ENCODE measurements around the gene ANKRD34A. TPM values are rescaled to one million over a fixed set of nuclear protein-coding genes. Genes with fewer than 3 reads are reported as not detected.

ANKRD34A gene
- total and polyA plus RNA-seq, 4 donors = 0.06 to 0.17 (median 0.13) TPM; not detected in 1

DNA sequence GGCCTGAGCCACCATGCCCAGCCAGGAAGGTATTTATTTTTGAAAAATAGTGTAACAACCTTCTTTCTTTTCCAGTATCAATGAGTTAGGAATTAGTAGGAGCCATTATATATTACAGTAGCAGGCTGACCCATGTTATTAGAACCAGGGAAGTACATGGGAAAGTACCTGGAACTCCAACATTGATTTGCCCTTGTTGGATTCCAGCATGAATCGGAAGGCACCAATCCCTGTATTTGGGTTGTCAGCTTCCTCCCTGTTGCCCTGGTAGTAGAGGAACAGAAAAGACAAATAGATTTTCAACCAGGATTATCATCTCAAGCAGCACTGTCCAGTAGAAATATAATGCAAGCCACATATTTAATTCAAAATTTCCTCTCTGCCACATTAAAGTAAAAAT is 26.9 kb downstream of the ANKRD34A start (continued):
- TF ChIP-seq, protein P1, sequence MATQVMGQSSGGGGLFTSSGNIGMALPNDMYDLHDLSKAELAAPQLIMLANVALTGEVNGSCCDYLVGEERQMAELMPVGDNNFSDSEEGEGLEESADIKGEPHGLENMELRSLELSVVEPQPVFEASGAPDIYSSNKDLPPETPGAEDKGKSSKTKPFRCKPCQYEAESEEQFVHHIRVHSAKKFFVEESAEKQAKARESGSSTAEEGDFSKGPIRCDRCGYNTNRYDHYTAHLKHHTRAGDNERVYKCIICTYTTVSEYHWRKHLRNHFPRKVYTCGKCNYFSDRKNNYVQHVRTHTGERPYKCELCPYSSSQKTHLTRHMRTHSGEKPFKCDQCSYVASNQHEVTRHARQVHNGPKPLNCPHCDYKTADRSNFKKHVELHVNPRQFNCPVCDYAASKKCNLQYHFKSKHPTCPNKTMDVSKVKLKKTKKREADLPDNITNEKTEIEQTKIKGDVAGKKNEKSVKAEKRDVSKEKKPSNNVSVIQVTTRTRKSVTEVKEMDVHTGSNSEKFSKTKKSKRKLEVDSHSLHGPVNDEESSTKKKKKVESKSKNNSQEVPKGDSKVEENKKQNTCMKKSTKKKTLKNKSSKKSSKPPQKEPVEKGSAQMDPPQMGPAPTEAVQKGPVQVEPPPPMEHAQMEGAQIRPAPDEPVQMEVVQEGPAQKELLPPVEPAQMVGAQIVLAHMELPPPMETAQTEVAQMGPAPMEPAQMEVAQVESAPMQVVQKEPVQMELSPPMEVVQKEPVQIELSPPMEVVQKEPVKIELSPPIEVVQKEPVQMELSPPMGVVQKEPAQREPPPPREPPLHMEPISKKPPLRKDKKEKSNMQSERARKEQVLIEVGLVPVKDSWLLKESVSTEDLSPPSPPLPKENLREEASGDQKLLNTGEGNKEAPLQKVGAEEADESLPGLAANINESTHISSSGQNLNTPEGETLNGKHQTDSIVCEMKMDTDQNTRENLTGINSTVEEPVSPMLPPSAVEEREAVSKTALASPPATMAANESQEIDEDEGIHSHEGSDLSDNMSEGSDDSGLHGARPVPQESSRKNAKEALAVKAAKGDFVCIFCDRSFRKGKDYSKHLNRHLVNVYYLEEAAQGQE (IDR thresholded peaks at IDR 0.05) = no peak
- TF ChIP-seq YY1 (IDR thresholded peaks at IDR 0.05) = no peak

DNA sequence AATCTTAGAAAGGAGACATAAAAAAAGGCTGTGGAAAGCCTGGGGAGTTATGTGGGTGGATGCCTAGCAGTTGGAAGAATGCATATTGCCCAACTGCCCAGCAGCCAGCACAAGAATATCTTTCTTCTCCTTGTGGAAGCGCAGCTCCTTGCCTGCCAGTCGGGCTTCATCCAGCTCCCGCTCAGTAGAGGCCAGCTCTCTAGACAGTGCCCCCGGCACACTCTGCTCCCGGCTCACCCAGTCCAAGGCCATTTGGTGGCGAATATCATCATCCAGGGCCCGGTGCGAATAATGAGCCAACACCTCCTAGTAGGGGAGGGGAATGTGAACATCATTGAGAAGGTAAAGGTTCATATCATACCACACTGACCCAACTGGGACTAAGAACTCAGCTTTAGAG is 28.1 kb downstream of the ANKRD34A start:
- H3K9me3 ChIP-seq (ENCODE audit: control insufficient read depth in 4 of 4, low read length in 3 of 4) = no peaks in the 10 kb centered on the region
- WGBS = 84% methylated on average over 8 of the region's 8 CpGs
- H3K27me3 ChIP-seq (ENCODE audit: control insufficient read depth in 4 of 4, insufficient read depth in 4 of 4, low read length in 3 of 4) = no peaks in the 10 kb centered on the region
- DNase-seq (ENCODE audit: low spot score) = no peak
- no peak overlapping the region for H3K4me3 ChIP-seq (ENCODE audit: low read depth in 1 of 3, low read length in 3 of 3)
- TF ChIP-seq, protein P2, sequence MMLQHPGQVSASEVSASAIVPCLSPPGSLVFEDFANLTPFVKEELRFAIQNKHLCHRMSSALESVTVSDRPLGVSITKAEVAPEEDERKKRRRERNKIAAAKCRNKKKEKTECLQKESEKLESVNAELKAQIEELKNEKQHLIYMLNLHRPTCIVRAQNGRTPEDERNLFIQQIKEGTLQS (IDR thresholded peaks at IDR 0.05) = no peak
- TF ChIP-seq EGR1 (IDR thresholded peaks at IDR 0.05; ENCODE audit: low read depth in 2 of 2) (no peak), JUND (IDR thresholded peaks at IDR 0.05) (no peak), YY1 (IDR thresholded peaks at IDR 0.05) (no peak), GABPA (IDR thresholded peaks at IDR 0.05 in 1 of 2, conservative IDR thresholded peaks at IDR 0.05 in 1 of 2) (no peak), SP1 (IDR thresholded peaks at IDR 0.05) (no peak), RXRA (IDR thresholded peaks at IDR 0.05) (no peak), TAF1 (conservative IDR thresholded peaks at IDR 0.05) (no peak), HNF4A (conservative IDR thresholded peaks at IDR 0.05) (no peak), FOXA2 (IDR thresholded peaks at IDR 0.05) (no peak), NR2F2 (IDR thresholded peaks at IDR 0.05) (no peak), RAD21 (IDR thresholded peaks at IDR 0.05) (no peak), HNF4G (IDR thresholded peaks at IDR 0.05) (no peak)
- TF ChIP-seq, protein P3, sequence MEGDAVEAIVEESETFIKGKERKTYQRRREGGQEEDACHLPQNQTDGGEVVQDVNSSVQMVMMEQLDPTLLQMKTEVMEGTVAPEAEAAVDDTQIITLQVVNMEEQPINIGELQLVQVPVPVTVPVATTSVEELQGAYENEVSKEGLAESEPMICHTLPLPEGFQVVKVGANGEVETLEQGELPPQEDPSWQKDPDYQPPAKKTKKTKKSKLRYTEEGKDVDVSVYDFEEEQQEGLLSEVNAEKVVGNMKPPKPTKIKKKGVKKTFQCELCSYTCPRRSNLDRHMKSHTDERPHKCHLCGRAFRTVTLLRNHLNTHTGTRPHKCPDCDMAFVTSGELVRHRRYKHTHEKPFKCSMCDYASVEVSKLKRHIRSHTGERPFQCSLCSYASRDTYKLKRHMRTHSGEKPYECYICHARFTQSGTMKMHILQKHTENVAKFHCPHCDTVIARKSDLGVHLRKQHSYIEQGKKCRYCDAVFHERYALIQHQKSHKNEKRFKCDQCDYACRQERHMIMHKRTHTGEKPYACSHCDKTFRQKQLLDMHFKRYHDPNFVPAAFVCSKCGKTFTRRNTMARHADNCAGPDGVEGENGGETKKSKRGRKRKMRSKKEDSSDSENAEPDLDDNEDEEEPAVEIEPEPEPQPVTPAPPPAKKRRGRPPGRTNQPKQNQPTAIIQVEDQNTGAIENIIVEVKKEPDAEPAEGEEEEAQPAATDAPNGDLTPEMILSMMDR (IDR thresholded peaks at IDR 0.05; ENCODE audit: low read depth, low read length, missing input control) = no peak
- TF ChIP-seq, protein P4, sequence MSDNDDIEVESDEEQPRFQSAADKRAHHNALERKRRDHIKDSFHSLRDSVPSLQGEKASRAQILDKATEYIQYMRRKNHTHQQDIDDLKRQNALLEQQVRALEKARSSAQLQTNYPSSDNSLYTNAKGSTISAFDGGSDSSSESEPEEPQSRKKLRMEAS (IDR thresholded peaks at IDR 0.05) = no peak
- TF ChIP-seq, protein P5, sequence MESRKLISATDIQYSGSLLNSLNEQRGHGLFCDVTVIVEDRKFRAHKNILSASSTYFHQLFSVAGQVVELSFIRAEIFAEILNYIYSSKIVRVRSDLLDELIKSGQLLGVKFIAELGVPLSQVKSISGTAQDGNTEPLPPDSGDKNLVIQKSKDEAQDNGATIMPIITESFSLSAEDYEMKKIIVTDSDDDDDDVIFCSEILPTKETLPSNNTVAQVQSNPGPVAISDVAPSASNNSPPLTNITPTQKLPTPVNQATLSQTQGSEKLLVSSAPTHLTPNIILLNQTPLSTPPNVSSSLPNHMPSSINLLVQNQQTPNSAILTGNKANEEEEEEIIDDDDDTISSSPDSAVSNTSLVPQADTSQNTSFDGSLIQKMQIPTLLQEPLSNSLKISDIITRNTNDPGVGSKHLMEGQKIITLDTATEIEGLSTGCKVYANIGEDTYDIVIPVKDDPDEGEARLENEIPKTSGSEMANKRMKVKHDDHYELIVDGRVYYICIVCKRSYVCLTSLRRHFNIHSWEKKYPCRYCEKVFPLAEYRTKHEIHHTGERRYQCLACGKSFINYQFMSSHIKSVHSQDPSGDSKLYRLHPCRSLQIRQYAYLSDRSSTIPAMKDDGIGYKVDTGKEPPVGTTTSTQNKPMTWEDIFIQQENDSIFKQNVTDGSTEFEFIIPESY (IDR thresholded peaks at IDR 0.05) = no peak
- TF ChIP-seq, protein P1 (IDR thresholded peaks at IDR 0.05) = no peak
- peaks cover 0 to 2% (median 0%) of the 10 kb centered on the region in 4 donors for H3K4me1 ChIP-seq (ENCODE audit: control insufficient read depth in 4 of 4, insufficient read depth in 4 of 4, low read length in 3 of 4)
- no peak overlapping the region for H3K9ac ChIP-seq (ENCODE audit: low read depth in 1 of 2, low read length in 2 of 2)
- no peak overlapping the region for H3K27ac ChIP-seq (ENCODE audit: low read depth in 1 of 2, low read length in 2 of 2)
- H3K36me3 ChIP-seq (ENCODE audit: control insufficient read depth in 4 of 4, insufficient read depth in 3 of 4, low read depth in 1 of 4, low read length in 3 of 4) = peaks cover 0 to 17% (median 8%) of the 10 kb centered on the region in 4 donors

All from liver (tissue), 9 donors.